Prostate gland (tissue), 2 donors: Measurements from ENCODE around the gene AFP. TPM values are rescaled to one million over a fixed set of nuclear protein-coding genes. Genes with fewer than 3 reads are reported as not detected.

Experiments
- DNase-seq: peaks from one replicate; pipeline ENCODE4 v3.0.0-alpha.2; 2019; ENCODE audit warnings: low spot score
- H3K27ac ChIP-seq, 2 donors: fragments of 200-600 bp; sonication (generic); 2 replicates each; pipeline ENCODE4 v1.5.1; 2017 to 2019
- H3K27me3 ChIP-seq: fragments of 200-600 bp; sonication (generic); replicated peaks from 2 replicates; pipeline ENCODE4 v1.5.1; 2019; ENCODE audit not compliant: insufficient read depth
- H3K36me3 ChIP-seq, 2 donors: fragments of 200-600 bp; sonication (generic); 1 replicate in 1 of 2; 2 replicates in 1 of 2; pipeline versions ENCODE4 v1.5.1 to v1.8.1; 2017 to 2019
- H3K4me1 ChIP-seq: fragments of 200-600 bp; sonication (generic); replicated peaks from 2 replicates; pipeline ENCODE4 v1.5.1; 2019
- H3K4me3 ChIP-seq, 2 donors: fragments of 200-600 bp; sonication (generic); 2 replicates each; pipeline ENCODE4 v1.5.1; 2017 to 2019
- H3K9me3 ChIP-seq: fragments of 200-600 bp; sonication (generic); 2 replicates; pipeline ENCODE4 v1.5.1; 2017
- CTCF ChIP-seq, 4 experiments: fragments of 200-600 bp in 2 of 4; fragments of 450-650 bp in 2 of 4; sonication (generic) in 2 of 4; IDR thresholded peaks; 1 replicate in 3 of 4; 2 replicates in 1 of 4; pipeline ENCODE4 v1.5.1; 2016 to 2019; ENCODE audit warnings: antibody characterized with exemption in 4 of 4, mild to moderate bottlenecking in 2 of 4, moderate library complexity in 2 of 4
- POLR2A ChIP-seq: fragments of 450-650 bp; IDR thresholded peaks from one replicate; pipeline ENCODE4 v1.6.1; 2016; ENCODE audit warnings: antibody characterized with exemption, mild to moderate bottlenecking
- POLR2AphosphoS5 ChIP-seq: sonication (generic); formaldehyde crosslinking; IDR thresholded peaks from one replicate; pipeline ENCODE4 v1.6.1; 2017; ENCODE audit warnings: antibody characterized with exemption
- WGBS: methylation state at CpG from one replicate; pipeline ENCODE4 v1.1.5; 2018; 5-methylcytosine and 5-hydroxymethylcytosine counted together
- intact Hi-C: fragments of 100-400 bp; cut with DNase I; formaldehyde crosslinking; loops from one replicate; pipeline ENCODE4 v1.14.2; 2022
- total RNA-seq, 2 donors: library from RNA; depleted of rRNA; stranded (reverse); fragments of >200 nt; gene quantifications; one replicate each; pipeline ENCODE4 v1.1.0, GENCODE V29; 2016

Gene AFP
- total RNA-seq, 2 donors from 2014 or later, result 0.45 TPM; not detected in 1

GRCh38 chr4:73481358-73481757 lies 45.3 kb downstream of the AFP start, which contains the start of gene AFM:
AFM (plus strand) TSS chr4:73481745; CDS start chr4:73481776, 31 bp downstream.
- DNase-seq, result no peak
- intact Hi-C loops, result no loop called here
- Histone ChIP-seq H3K4me3 (no peak within 1 kb of the TSS), H3K27me3 (no peaks in the 10 kb centered on the region), H3K36me3 (no peaks in the 10 kb centered on the region), H3K4me1 (no peaks in the 10 kb centered on the region), H3K27ac (no peak within 1 kb of the TSS), H3K9me3 (no peaks in the 10 kb centered on the region)
- WGBS, result 41% methylated on average over 2 of the region's 2 CpGs
- TF ChIP-seq POLR2A, result no peak
- TF ChIP-seq POLR2AphosphoS5, result no peak

GRCh38 chr4:73485085-73485484 lies 49.1 kb downstream of the AFP start:
- DNase-seq, result no peak
- Histone ChIP-seq H3K36me3 (no peaks in the 10 kb centered on the region), H3K27me3 (no peaks in the 10 kb centered on the region), H3K4me1 (no peaks in the 10 kb centered on the region), H3K4me3 (no peak overlapping the region), H3K27ac (no peak overlapping the region), H3K9me3 (no peaks in the 10 kb centered on the region)
- intact Hi-C loops, result no loop called here
- TF ChIP-seq POLR2AphosphoS5 (no peak), CTCF (IDR thresholded peaks at IDR 0.05) (no peak), POLR2A (no peak)

- Histone ChIP-seq H3K36me3 (no peaks in the 10 kb centered on the region), H3K9me3 (no peaks in the 10 kb centered on the region), H3K27ac (no peak overlapping the region), H3K27me3 (no peaks in the 10 kb centered on the region), H3K4me1 (no peaks in the 10 kb centered on the region), H3K4me3 (no peak overlapping the region)
- no peak for DNase-seq
- no peak for TF ChIP-seq POLR2A
- no peak for TF ChIP-seq POLR2AphosphoS5
- no peak for TF ChIP-seq CTCF (IDR thresholded peaks at IDR 0.05)
- intact Hi-C loops, result no loop called here
Observed at GRCh38 chr4:73485596-73485995, 49.6 kb downstream of the AFP start.

- Histone ChIP-seq H3K27me3 (no peaks in the 10 kb centered on the region), H3K9me3 (no peaks in the 10 kb centered on the region), H3K36me3 (no peaks in the 10 kb centered on the region), H3K27ac (no peak overlapping the region), H3K4me1 (no peaks in the 10 kb centered on the region), H3K4me3 (no peak overlapping the region)
- TF ChIP-seq POLR2AphosphoS5, result no peak
- TF ChIP-seq CTCF (IDR thresholded peaks at IDR 0.05), result no peak
- no peak for TF ChIP-seq POLR2A
- 30% methylated on average over 1 of the region's 1 CpG for WGBS
- intact Hi-C loops, result no loop called here
- DNase-seq, result no peak
Observed at GRCh38 chr4:73486497-73486896, 50.5 kb downstream of the AFP start.

GRCh38 chr4:73487233-73487632 lies 51.2 kb downstream of the AFP start:
- no peak overlapping the region for H3K4me3 ChIP-seq
- H3K27ac ChIP-seq, result no peak overlapping the region
- TF ChIP-seq POLR2AphosphoS5 (no peak), CTCF (IDR thresholded peaks at IDR 0.05) (no peak), POLR2A (no peak)
- no peak for DNase-seq
- no peaks in the 10 kb centered on the region for H3K27me3 ChIP-seq
- no peaks in the 10 kb centered on the region for H3K4me1 ChIP-seq
- H3K36me3 ChIP-seq, result no peaks in the 10 kb centered on the region
- no peaks in the 10 kb centered on the region for H3K9me3 ChIP-seq
- 93% methylated on average over 1 of the region's 1 CpG for WGBS
- intact Hi-C loops, result no loop called here
